GM12801 (cell line): ENCODE data around the gene CASP3.

Experiments used
- TF ChIP-seq, protein P1 (sequence below): IDR thresholded peaks from one replicate; pipeline ENCODE4 v1.5.1; 2011; ENCODE audit warnings: control low read depth; ENCODE audit not compliant: insufficient read length; ENCODE audit errors: extremely low read depth

The CASP3 gene

DNA sequence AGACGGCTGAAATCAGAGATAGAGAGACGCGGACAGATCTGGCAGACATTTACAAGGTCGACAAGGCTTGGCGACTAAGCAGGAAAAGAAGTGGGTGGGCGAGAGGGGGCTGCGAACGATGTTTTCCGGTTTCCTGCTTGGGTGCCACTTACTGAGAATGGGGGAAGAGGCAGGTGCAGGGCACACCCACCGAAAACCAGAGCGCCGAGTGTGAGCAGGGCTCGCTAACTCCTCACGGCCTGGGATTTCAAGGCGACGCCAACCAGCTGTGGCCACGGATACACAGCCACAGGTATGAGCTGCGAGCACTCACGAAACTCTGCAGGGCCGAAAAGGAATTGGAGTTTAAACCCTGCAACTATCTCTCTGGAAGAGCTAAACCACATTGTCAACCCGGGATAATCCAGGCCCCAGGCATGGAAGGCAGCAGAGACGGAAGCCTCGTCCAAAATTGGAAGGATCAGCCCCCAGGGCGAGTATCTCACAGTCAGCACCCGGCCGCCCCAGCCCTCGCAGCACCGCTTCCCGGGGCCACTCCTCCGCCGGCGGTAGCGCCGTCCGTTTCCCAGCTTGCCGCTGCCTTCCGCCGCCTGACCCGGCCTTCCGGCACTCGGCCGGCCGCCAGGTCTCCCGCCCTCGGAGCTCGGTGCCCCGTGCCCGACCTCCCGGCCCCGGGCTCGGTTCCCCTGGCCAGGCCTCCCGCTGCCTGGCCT is 778 bp downstream of the CASP3 start:
- TF ChIP-seq, protein P1, sequence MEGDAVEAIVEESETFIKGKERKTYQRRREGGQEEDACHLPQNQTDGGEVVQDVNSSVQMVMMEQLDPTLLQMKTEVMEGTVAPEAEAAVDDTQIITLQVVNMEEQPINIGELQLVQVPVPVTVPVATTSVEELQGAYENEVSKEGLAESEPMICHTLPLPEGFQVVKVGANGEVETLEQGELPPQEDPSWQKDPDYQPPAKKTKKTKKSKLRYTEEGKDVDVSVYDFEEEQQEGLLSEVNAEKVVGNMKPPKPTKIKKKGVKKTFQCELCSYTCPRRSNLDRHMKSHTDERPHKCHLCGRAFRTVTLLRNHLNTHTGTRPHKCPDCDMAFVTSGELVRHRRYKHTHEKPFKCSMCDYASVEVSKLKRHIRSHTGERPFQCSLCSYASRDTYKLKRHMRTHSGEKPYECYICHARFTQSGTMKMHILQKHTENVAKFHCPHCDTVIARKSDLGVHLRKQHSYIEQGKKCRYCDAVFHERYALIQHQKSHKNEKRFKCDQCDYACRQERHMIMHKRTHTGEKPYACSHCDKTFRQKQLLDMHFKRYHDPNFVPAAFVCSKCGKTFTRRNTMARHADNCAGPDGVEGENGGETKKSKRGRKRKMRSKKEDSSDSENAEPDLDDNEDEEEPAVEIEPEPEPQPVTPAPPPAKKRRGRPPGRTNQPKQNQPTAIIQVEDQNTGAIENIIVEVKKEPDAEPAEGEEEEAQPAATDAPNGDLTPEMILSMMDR, result no peak

DNA sequence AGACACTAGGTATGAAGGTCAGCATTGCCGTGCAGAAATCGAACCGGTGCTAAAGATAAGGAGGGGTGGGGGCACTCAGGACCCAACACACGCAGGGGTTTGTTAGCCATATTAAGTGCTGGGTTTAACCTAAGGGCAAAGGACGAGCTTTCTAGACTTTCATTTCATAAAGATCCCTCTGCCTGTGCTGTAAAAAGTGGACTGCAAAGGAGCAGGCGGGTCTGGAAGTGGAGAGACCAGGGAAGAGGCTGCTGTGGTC is 1.3 kb downstream of the CASP3 start:
- TF ChIP-seq, protein P1, result no peak

DNA sequence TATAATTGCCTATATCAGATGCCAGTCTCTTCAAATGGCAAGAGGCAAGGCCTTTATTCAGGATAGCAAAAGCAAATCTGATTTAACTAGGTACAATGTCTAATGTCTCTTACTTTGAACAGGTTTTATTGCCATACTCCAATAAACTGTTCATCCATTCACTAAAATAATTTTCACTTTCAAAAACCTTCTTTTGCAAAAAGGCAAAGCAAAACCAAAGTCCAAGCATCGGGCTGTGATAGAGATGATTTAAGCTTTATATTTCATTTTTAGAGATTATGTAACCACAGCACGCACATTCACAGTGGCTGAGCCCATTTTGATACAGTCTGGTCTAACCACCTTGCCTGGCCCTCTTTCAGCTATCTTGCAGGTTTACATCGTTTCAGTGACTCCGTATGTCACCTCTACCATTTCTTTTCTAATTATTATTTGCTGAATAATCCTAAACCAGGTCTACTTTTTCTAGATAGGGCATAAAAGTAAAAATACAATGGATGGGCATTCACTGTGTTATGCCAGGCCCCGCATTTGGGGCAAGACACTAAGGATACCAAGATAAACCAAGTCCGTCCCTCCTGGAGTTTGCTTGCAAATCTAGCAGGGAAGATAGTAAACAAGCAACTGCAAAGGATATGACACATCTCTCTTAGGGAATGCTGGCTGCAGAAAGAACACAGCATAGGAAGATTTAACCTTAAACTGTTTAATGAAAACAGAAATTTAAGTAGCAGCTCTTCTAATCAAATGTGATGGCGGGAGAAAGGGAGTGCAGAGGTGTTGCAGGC is 1.8 kb downstream of the CASP3 start:
- TF ChIP-seq, protein P1, result no peak

DNA sequence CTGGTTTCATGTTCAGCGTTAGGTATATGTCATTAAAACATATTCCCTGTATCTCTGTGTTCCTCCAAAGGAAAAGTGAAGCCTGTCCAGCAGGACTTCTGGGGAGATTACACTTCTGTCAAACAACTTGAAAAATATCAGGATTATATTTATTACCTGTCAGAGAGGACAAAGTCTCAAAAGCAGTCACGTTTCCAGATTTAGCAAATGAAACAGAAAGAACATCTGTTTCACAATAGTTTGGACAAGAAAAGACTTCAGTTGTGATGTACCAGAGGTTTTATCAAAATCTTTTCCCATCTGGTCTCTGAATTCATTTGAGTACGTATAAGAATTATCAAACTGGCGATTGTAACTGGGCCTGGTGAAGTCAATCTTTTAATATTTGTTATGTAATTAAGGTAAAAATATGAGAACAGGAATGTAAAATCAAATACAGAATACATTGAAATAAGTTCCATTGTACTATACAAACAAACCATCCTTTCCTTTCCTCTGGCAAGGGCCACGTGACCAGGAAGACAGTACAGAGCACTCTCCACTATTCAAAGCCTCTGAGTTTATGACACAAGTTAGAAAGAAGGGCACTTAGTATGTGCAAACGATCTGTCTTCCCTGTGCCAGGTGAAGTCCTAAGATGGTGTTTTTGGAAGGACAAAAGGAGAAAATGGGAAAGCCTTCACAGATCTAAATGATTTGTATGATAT is 3.2 kb downstream of the CASP3 start:
- TF ChIP-seq, protein P1, result no peak

DNA sequence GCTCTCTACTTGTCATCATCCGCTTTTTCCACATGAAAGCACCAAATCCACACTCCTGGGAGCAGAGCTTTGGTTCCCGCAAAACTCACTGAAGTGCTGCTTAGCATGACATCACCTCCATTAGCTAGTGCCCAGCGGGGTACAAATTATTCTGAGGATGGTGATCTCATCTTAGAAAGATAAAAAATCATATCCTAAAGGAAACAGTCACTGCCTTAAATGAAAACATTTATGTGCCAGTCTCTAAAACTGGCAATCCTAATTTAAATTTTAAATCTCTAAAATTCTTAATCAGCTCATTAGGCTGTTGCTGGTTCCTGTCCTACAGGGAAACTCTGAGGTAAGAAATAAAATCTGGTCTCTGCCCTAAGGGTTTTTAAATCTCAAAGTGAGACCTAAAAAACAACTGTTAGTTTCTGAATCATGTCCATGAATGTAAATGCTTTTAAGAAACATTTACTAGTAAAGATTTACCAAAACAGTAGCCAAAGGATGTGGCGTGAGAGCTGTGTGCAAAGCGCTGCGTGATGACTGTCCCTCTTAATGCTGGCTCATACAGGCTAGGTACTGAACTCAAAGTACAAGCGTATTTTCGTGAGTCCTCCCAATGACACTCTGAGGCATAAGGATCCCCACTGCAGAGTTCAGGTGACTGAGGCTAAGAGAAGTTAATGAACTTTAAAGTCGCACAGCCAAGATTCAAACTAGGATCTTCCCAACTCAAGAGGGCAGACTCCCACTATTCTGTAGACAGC is 4.5 kb downstream of the CASP3 start:
- TF ChIP-seq, protein P1, result no peak

DNA sequence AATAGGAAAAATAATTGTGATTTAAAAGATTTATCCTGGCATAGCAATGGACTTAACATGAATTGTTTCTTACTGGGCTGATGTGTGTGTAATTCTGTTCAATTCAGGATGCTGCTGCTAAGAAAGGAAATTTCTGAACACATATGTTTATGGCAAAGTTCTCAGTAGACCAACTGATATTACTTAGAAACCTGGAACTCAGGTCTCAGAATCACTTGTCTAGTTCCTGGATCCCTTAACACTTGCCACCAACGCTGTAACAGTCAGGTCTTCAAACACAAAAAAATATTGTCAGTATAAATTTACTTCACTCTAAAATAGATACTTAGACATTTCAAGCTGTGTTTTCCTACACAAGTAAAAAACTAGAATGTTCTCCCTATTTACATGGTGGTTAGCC is 5.5 kb downstream of the CASP3 start:
- TF ChIP-seq, protein P1, result no peak

DNA sequence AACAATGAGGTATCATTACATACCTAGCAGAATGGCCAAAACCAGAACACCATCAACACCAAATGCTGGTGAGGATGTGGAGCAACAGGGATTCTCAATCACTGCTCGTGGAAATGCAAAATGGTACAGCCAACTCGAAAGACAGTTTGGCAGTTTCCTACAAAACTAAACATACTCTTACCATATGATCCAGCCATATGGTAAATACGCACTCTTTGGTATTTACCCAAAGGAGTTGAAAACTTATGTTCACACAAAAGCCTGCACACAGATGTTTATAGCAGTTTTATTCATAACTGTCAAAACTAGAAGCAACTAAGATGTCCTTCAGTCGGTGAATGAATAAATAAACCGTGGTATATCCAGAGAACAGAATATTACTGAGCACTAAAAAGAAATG is 7.8 kb downstream of the CASP3 start:
- TF ChIP-seq, protein P1, result no peak
